GM21529 (cell line): ENCODE measurements around the gene SULT1A4.
"Not testable (repeated sequence)": the region's sequence is repeated elsewhere in the genome, so short reads cannot be mapped to it uniquely, and the experiment has no call there.

Source experiments
- ATAC-seq: cut with Tn5 transposase; IDR thresholded peaks from one replicate; pipeline ENCODE4 v1.9.1; 2021; ENCODE audit not compliant: unreplicated experiment

SULT1A4 gene

GRCh38 chr16:29459706-29460646 lies at the start of gene SULT1A4:
Gene SULT1A4, plus strand, starts transcription at chr16:29459913. Its CDS starts 1,473 bp downstream, at chr16:29461386.
- not testable (repeated sequence) for ATAC-seq

- not testable (repeated sequence) for ATAC-seq
Measured at GRCh38 chr16:29423587-29423986, 36.1 kb upstream of the SULT1A4 start.

GRCh38 chr16:29425390-29425789 lies 34.3 kb upstream of the SULT1A4 start:
- not testable (repeated sequence) for ATAC-seq

- ATAC-seq = not testable (repeated sequence)
Measured at GRCh38 chr16:29453754-29454153, 6.0 kb upstream of the SULT1A4 start.

- ATAC-seq = peak; percentile 88
Measured at GRCh38 chr16:29454269-29454668, 5.4 kb upstream of the SULT1A4 start, which contains the start of the genes BOLA2 and SLX1B. Gene BOLA2, minus strand, starts transcription at chr16:29454351. Its CDS starts 98 bp downstream, at chr16:29454253. Gene SLX1B, plus strand, starts transcription at chr16:29454533.

- peak; percentile 61 for ATAC-seq
Measured at GRCh38 chr16:29454828-29455227, 4.9 kb upstream of the SULT1A4 start.

- ATAC-seq = not testable (repeated sequence)
Measured at GRCh38 chr16:29457660-29458059, 2.1 kb upstream of the SULT1A4 start.

- not testable (repeated sequence) for ATAC-seq
Measured at GRCh38 chr16:29460647-29461030, 926 bp downstream of the SULT1A4 start.

GRCh38 chr16:29465985-29466824 lies 6.5 kb downstream of the SULT1A4 start:
- not testable (repeated sequence) for ATAC-seq

GRCh38 chr16:29466904-29467303 lies 7.2 kb downstream of the SULT1A4 start:
- ATAC-seq = not testable (repeated sequence)

GRCh38 chr16:29467654-29468366 lies 8.1 kb downstream of the SULT1A4 start:
- not testable (repeated sequence) for ATAC-seq

GRCh38 chr16:29469660-29470059 lies 9.9 kb downstream of the SULT1A4 start:
- ATAC-seq = not testable (repeated sequence)

GRCh38 chr16:29472065-29472464 lies 12.4 kb downstream of the SULT1A4 start:
- ATAC-seq = not testable (repeated sequence)

GRCh38 chr16:29482276-29482675 lies 22.6 kb downstream of the SULT1A4 start:
- not testable (repeated sequence) for ATAC-seq

GRCh38 chr16:29506308-29506707 lies 46.6 kb downstream of the SULT1A4 start, which contains the start of gene NPIPB12:
Gene NPIPB12, minus strand, starts transcription at chr16:29506408.
- not testable (repeated sequence) for ATAC-seq
